ENCODE results near the gene PLCL1.

DNA sequence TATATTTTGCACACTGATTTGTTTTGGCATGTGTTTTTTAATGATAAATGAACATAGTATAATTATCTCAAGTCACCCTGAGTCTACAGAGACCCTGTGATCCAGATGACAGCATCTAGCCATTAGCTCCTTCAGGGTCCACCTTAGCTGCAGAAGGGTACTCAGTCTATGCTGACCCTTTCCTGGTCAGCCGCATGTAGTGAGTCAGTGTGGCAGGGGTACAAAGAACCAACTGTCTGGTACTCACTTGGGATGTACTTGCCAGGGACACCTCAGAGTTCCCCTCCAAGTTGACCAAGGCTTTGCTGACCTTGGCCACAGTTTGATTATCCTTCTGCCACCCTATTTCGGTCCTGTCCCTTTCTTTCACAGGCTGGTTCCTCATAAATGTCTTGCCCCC is 369.5 kb downstream of the PLCL1 start:
- TF ChIP-seq, protein P1, sequence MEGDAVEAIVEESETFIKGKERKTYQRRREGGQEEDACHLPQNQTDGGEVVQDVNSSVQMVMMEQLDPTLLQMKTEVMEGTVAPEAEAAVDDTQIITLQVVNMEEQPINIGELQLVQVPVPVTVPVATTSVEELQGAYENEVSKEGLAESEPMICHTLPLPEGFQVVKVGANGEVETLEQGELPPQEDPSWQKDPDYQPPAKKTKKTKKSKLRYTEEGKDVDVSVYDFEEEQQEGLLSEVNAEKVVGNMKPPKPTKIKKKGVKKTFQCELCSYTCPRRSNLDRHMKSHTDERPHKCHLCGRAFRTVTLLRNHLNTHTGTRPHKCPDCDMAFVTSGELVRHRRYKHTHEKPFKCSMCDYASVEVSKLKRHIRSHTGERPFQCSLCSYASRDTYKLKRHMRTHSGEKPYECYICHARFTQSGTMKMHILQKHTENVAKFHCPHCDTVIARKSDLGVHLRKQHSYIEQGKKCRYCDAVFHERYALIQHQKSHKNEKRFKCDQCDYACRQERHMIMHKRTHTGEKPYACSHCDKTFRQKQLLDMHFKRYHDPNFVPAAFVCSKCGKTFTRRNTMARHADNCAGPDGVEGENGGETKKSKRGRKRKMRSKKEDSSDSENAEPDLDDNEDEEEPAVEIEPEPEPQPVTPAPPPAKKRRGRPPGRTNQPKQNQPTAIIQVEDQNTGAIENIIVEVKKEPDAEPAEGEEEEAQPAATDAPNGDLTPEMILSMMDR (IDR thresholded peaks at IDR 0.05), result no peak
- TF ChIP-seq POLR2A (IDR thresholded peaks at IDR 0.05), result no peak

Measured in lower leg skin (tissue), 3 donors.